HG03558 (cell line): Measurements from ENCODE around the gene OR2W3.

ENCODE experiments used
- ATAC-seq: cut with Tn5 transposase; IDR thresholded peaks from one replicate; pipeline ENCODE4 v1.9.1; 2021; ENCODE audit warnings: moderate number of reproducible peaks; ENCODE audit not compliant: unreplicated experiment; ENCODE audit errors: extremely low read depth

Gene OR2W3

GRCh38 chr1:247914941-247915662 is 19.7 kb downstream of the OR2W3 start:
- ATAC-seq, result no peak

- no peak for ATAC-seq
These were observed 24.6 kb downstream of the OR2W3 start, which contains the start of gene OR2T8 for GRCh38 chr1:247919952-247920351. TSS of gene OR2T8 (plus strand) at chr1:247920252. CDS start at chr1:247921018, 766 bp downstream.

GRCh38 chr1:247923941-247924340 is 28.6 kb downstream of the OR2W3 start:
- no peak for ATAC-seq

- no peak for ATAC-seq
These were observed 29.5 kb downstream of the OR2W3 start, which contains the start of gene OR2AJ1 for GRCh38 chr1:247924868-247925267. TSS of gene OR2AJ1 (plus strand) at chr1:247924889. CDS start at chr1:247933769, 8,880 bp downstream.

GRCh38 chr1:247933989-247934388 is 38.6 kb downstream of the OR2W3 start:
- ATAC-seq, result no peak

- ATAC-seq, result no peak
These were observed 40.4 kb downstream of the OR2W3 start for GRCh38 chr1:247935781-247936180.

GRCh38 chr1:247936415-247936814 is 41.0 kb downstream of the OR2W3 start:
- no peak for ATAC-seq

- peak; percentile 98 for ATAC-seq
These were observed 41.8 kb downstream of the OR2W3 start for GRCh38 chr1:247936965-247937734.

GRCh38 chr1:247942624-247943023 is 47.2 kb downstream of the OR2W3 start:
- no peak for ATAC-seq
